HUDEP-2 (cell line): ENCODE data around the gene TOLLIP.

ENCODE experiments used
- DNase-seq, 76 experiments: peaks; one replicate each; lab custom pipeline; 2025; ENCODE audit not compliant: unreplicated experiment in 76 of 76; lab: John Stamatoyannopoulos, UW

The TOLLIP gene

DNA sequence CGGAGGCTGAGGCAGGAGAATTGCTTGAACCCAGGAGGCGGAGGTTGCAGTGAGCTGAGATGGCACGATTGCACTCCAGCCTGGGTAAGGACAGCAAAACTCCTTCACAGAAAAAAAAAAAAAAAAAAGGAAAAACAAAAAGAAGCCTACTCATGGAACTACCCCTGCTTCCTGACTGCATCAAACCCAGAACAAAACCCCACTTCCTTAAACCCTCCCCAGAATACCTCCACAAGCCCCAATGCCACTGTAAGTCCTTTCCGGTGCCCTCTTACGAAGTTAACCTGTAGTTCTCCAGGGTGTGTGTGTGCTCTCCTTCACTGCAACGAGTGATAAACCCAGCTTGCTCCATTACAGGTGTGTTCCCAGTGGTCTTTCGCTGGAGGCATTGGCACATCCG, 8.6 kb upstream of the TOLLIP start:
- no peak for DNase-seq

DNA sequence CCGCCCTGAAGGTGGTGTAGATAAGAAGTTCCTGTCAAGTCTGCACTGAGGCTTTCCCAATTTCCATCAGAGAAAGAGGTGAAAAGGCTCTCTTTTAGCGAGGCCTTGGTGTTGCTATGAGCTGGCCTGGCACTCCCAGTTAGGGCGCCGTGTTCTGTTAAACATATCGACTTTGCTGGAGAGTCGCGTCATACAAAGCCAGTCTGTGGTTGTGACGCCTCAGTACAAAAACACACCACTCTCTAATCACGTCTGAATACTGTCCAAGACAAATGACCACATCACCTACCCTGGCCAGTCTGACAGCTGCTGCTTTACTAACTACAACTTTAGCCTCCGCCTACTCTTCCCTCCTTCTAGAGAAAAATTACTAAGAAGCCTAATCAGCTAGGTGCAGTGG, 8.0 kb upstream of the TOLLIP start:
- DNase-seq: no peak

DNA sequence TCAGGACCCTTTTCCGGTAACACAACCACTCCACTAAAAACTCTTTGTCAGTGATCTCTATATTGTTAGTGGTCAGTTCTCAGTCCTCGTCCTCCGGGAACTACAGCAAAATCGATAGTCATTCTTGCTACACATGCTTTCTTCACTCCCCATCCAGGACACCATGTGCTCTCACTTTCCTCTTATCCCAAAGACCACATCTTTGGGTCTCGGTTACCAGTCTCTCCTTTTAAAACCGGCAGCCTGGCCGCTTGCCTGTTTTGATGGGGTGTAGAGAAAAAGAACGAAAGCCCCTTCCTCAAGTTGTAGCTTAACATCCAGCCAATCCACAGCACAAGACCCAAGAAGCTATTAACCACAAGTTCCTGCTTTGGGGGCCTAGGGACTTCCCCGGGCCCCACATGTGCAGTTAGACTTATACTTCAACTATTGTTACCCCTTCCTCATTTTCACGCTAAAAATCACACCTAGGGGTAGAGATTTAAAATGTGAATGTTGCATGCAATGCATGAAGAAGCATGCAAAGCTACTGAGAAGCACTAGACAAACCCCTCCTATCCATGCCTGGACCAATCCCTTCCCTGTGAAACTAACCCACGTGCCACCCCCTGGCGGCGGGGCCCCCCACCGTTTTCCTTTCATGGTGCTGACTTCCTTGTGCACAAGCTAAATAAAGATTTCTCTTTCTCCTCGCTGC, 1.5 kb upstream of the TOLLIP start:
- peak in 1 of 76 experiments; percentile 4 for DNase-seq

DNA sequence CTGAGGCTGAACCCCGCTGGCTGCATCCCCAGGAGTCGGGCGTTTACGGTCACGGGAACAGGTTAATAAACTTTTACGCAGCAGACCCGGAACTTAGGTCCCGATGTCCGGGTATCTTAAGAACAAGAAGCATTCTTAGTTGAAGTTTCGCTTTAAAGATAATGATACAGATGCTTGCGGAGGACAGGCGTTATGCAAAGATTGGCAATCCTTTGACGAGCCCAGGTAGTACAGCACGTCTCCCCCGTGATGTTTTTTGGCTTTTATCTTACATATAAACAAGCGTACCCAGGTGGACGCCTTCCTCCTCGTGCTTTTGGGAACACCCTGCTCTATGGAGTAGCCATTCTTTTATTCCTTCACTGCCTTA, 871 bp upstream of the TOLLIP start:
- no peak for DNase-seq

DNA sequence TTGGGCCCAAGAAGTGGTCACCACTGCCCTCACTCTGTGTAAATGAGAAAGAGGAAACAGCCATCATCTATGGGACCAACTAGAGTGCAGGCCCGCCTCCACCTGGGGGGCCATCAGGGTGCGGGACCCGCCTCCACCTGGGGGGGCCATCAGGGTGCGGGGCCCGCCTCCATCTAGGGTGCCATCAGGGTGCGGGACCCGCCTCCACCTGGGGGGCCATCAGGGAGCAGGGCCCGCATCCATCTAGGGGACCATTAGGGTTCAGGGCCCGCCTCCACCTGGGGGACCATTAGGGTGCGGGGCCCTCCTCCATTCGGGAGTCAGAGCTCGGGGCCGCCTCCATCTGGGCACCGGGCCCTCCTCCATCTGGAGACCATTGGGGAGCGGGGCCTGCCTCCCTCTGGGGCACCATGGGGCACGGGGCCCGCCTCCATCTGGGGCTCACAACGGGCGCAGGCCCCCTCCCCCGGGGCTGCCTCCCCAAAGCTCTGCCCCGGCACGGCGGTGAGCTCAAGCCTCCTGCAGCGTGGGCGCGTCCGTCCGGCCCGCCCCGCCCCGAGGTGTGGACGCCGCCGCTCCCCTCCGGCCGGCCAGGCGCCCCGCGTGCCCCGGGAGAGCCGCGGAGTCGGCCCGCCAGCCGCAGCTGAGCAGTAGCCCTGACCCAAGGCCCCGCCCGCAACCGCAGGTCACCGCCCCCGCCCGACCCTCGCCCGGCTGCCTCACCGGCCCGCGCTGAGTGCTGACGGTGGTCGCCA, 512 bp downstream of the TOLLIP start:
- peak in 4 of 76 experiments; percentile 27 to 62 (median 56) for DNase-seq

DNA sequence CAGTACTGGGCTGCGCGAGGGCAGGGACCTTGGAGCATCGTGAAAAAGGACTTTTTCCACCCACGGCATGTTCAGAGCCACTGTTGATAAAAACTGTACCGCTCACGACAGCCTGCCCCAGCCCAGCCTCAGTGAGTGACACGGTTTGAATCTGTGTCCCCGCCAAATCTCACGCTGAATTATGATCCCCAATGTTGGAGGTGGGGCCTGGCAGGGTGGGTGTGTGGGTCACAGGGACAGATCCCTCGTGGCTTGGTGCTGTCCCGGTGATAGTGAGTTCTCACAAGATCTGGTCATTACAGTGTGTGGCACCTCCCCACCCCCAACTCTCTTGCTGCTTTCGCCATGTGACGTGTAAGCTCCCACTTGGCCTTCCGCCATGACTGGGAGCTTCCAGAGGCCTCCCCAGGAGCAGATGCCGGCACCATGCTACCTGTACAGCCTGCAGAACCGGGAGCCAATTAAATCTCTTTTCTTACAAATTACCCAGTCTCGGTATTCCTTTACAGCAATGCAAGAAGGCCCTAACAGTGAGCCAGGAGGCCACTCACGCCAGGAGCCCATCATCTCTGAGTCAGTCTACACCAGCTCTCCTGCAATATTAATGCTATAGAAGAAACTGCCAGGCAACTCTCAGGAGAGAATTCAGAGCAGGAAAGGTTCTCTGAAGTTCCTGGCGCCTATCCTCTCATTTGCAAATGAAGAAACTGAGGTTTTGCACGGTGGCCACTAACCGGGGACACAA, 1.3 kb downstream of the TOLLIP start:
- no peak for DNase-seq

DNA sequence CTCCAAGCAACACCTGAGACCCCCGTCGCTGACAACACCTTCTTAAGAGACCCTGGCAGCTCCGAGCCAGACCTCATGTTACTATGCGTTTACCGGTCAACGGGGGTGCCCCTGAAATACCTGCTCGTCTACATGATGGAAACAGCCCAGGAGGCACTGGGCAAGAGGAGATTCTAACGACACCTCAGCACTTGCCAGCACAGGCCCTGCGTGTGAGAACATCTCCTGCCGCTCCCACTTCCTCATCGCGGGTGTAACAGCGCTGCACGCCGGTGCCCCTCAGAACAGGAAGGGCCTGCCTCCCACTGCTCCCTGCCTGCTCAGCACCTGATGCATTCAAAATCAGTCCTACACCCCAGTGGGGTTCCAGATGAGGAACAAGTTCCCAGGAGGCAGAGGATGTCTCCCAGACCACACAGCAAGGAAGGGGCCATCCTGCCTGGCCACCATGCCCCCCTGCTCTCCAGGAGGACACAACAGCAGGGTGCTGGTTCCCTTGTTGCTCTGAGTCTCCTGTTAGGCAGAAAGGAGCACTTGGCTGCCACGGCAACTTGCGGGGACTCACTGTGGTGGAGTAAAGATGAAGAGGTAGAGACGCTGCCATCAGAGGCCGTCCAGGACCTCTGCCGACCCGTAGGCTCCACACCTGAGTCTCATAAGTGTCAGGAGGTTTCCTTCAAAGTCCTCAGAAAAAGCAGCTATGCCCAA, 2.1 kb downstream of the TOLLIP start:
- no peak for DNase-seq

DNA sequence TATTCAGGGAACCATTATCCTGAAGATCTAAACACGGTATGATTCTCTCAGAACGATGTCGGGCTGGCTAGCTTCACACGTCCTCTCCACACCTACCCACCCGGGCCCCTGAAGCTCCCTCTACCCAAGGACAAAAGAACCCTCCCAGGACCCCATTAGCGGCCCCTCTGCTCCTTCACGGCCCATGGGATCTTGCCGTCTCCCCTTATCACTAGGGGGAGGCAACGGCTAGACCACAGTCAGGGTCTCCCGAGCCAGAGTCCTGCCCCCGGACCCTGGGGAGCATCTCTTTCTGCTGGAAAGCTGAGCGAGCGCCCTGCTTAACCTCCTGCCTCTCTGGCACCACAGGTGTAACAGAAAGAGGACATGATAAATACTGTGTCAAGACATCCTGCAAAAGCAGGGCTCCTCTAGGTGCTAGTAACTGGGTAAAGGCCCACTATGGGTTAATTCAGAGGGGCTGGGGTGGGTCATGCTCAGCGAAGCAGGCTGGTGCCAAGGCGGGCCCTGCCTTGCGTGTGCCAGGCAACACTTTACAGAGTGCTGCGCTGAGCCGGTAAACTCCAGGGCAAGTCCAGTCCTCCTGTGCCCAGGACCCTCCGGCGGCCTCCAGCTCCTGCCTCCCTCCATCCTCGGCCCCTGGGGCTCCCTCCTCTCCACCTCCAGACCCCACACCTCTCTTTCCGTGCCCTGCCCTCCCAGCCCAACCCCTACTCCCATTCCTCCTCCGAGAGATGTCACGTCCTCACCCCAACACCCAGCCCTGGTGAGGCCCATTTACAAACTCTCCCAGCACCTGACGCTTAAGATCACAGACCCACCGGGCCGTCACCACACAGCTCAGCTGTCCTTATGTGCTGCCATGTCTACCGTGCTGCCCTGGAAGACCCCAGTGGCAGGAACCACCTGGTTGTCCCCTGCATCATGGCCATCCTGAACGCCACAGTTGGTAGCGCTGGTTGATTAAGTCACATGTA, 3.0 kb downstream of the TOLLIP start:
- no peak for DNase-seq

DNA sequence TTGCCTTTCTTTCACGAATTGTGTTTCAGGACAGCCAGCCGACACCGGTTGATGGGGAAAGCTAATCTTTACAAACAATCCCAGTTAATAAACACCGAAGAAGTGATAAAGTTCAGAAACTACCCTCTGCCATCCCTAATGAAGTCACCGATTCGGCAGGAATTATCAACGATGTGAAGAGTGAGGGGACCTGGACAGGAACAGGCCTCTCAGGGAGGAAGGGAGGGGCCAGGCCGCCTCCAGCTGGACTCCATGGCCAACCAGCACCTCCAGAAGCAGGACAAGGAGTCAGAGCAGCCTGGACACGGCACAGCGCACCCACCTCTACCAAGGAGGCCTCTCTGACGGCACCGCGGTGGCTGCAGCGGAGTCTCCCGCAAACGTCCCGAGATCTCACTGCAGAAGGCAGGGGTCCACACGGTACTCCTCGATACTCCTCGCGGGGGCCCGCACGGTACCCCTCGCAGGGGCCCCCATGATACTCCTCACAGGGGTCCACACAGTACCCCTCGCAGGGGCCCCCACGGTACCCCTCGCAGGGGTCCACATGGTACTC, 3.9 kb downstream of the TOLLIP start:
- DNase-seq: no peak

DNA sequence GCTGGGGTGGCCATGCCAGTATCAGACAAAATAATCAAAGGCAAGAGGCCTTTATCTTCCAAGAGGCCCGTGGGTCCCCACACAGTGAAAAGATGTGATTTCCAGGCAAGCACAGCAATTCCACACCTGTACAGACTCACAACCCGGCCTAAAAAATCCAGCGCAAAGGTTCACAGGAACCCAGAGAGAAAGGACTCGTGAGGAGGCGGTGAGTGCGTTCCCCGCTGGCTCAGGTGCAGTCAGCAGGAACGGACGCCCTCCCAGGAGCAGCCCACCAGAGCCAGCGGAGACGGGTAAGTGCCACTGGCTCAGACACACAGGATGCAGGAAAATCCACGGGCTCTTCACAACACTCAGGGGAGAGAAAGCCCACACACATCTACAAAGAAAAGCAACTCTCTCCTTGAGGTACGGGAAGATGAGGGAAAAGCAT, 4.4 kb downstream of the TOLLIP start:
- DNase-seq: no peak

DNA sequence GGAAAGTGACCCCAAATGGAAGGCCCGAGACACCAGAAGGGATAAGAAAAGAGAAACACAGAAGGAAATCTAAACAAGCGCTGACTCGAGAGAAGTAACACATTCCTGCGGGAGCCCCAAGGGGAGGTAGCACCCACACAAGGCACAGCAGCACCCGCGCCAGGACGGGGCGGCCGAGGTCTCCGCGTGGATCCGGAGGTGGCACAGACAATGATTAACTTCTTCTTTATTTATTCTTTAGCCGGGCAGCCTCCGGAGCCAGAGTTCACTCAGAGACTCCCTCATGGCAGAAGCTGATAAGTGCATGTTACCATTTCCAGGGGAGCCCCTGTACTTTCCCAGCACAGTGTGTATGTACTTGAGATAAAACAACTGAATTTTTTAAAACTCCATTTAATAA, 5.1 kb downstream of the TOLLIP start:
- no peak for DNase-seq

DNA sequence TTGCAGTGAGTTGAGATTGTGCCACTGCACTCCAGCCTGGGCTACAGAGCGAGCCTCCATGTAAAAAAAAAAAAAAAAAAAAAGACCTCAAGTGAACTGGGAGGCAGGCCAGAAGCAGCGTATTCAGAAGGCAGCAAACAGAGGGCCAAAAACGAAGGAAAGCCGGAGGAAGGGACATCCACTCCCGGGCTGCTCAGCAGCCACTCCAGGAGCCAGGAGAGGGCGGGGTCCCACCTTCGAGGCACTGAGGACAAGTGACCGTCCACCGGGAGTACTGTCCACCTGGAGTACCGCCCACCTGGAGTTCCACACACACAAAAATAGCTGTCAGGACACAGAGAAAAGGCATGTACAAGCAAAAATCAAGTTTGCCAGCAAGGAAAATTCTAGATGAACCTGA, 5.5 kb downstream of the TOLLIP start:
- DNase-seq: no peak

DNA sequence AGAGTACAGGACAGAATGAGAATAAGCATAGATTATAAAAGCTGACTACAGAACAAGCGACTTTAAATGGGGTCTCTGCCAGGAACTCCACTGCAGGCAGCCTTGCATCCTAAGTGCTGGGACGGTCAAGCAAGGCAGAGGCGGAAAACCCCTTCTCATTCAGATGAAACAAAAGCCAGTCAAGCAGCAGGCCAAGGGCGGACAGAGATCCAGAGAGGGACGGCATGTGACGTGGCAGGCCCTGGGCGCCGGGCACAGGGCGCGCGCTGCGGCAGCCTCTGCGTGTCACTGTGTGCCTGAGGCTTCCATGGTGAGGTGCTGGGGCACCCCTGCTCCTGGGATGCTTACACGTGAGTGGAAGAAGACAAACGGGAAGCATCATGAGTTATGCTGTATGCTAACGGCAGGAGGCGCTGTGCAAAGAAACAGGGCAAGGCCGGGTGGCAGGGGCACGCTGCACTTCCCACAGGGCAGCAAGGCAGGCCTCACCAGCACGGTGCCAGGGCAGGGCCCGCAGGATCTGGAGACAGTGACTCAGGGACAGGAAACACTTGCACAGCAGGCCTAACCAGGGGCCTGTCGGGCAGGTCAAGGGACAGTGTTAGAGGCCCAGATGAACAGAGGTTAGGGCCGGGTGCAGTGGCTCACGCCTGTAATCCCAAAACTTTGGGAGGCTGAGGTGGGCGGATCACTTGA, 6.2 kb downstream of the TOLLIP start:
- peak in 1 of 76 experiments; percentile 8 for DNase-seq

DNA sequence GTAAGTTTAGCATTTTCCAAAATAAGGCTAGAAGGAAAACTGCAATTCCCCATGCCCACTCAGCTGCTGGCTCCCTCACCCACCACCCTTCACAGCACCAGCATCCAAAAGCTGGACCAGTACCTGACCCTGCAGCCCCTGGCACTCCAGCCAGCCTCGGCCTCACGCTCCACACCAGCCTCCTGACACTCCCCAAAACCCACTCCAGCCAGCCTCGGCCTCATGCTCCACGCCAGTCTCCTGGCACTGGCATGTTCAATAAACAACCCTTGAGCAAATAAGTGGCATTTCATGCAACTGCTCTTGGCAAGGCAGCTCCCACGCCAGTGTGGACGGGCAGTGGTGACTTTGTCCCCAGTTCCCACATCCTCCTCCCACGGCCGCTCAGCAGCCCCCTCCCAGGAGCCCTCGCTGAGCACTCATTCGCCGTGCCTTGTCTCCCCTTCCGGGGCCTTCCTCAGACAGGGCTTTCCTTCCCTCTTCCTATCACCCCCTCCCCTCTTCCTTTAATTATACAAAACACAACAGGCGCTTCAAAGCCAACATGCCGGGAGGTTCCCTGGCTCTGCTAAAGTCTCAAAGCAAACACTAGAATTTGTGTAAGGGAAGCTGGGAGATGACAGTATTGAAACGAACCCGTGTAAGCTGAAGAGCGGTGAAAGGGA, 6.8 kb downstream of the TOLLIP start:
- DNase-seq: no peak

DNA sequence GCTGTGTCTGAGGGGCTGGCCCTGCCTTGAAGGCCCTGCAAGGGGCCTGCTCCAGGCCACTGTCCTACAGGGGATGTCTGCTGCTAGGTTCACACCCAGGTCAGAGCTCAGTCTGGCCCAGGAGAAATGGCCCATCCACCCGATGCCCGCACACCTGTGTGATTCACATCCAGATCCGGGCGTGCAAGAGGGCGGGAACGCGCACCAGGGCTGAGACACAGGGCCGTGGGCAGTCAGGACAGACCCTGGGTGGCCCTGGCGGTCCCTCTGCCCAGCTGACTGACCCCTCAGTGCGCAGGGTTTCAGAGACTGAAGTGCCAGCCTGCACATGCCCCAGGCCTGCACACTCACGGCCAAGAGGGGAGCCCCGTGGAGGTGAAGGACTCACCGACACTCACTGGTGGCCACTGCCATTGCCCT, 7.4 kb downstream of the TOLLIP start:
- DNase-seq: no peak

DNA sequence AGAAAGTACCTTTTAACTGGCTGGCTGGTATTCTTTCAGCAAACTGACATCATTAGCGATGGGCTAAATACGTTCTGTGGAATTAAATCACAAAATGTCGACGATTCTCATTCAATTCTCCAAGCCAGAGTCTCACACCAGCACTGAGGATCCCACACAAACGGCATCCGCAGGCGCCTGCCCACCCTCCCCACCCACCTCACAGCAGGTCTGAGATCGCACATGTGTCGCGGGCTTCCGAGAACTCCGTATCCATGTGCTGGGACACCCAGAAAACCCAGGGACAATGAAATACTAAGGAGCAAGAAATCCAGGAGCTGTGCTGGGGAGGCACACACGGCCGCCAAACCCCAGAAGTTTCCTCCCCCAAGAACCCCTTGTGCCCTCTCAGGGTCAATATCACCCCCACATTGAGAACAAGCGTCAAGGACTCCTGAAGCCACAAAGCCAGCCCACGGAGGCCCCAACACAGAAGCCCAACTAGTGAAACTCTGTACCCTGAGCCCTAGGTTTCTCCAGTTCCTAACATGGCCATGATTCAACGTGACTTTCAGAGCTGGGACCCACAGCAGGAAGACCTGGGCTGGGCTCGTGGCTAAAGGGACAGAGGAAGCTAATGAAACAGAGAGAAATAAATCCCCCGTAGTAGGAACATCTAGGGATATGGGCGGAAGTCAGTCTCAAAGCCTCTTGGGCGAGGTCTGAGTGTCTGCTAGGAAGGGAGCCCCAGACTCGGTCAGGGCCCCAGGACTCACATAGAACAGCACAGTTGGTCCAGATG, 8.0 kb downstream of the TOLLIP start:
- DNase-seq: no peak

DNA sequence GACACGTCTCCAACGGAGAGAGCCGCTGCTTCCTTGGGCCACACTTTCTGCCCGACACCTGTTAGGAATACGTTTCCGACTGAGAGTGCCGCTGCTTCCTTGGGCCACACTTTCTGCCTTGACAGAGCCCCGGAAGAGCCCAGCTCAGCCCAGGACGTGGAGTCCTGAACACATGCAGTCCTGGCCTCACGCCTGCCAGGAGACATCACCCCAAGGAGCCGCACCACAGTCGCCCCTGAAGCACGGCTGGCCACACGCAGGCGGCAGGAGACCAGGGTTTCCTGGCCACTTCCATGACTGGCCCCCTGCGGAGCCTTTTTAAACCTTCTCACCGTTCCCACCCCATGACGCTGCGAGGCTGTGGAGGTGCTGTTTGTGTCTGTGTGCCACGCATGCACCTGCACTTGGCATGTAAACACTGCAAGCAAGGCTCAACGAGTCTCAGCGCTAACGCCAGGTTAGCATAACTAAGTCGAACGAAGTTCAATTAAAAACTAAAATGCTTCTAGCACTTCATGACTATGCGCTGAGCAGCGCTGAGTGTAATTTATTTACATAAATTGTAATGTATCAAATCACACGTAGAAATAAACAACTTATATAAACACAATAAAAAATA, 8.8 kb downstream of the TOLLIP start:
- no peak for DNase-seq
